Naive B cell (primary cell): ENCODE results near the gene OXNAD1. TPM values are rescaled to one million over a fixed set of nuclear protein-coding genes. Genes with fewer than 3 reads are reported as not detected.
"Not testable (repeated sequence)": the region's sequence is repeated elsewhere in the genome, so short reads cannot be mapped to it uniquely, and the experiment has no call there.

Source experiments
- ATAC-seq, 2 donors: fragments of 150-1000 bp; cut with Tn5 transposase; 2 replicates each; pipeline ENCODE4 v1.10.0; 2021; ENCODE audit warnings: low read depth in 2 of 2, mild to moderate bottlenecking in 2 of 2, moderate library complexity in 2 of 2
- DNase-seq: peaks from one replicate; pipeline ENCODE4 v3.0.0; 2022
- H3K27ac Mint-ChIP-seq, 6 donors: one replicate each; pipeline ENCODE4 v1.8.0; 2020 to 2022; ENCODE audit warnings: mild to moderate bottlenecking in 6 of 6, mixed read lengths in 6 of 6, moderate library complexity in 5 of 6, inconsistent platforms in 2 of 6
- H3K27me3 Mint-ChIP-seq, 3 donors: one replicate each; pipeline ENCODE4 v1.8.0; 2021 to 2022; ENCODE audit warnings: mixed read lengths in 3 of 3, mild to moderate bottlenecking in 1 of 3
- H3K36me3 Mint-ChIP-seq, 2 donors: one replicate each; pipeline ENCODE4 v1.8.0; 2020 to 2022; ENCODE audit warnings: mixed read lengths in 2 of 2, inconsistent platforms in 1 of 2, mild to moderate bottlenecking in 1 of 2
- H3K4me1 Mint-ChIP-seq, 3 donors: one replicate each; pipeline ENCODE4 v1.8.0; 2020 to 2022; ENCODE audit warnings: mixed read lengths in 3 of 3, inconsistent platforms in 1 of 3, mild to moderate bottlenecking in 1 of 3, moderate library complexity in 1 of 3
- H3K4me3 Mint-ChIP-seq, 8 donors: one replicate each; pipeline ENCODE4 v1.8.0; 2020 to 2022; ENCODE audit warnings: mild to moderate bottlenecking in 8 of 8, mixed read lengths in 8 of 8, moderate library complexity in 8 of 8, inconsistent platforms in 2 of 8
- H3K9me3 Mint-ChIP-seq, 7 donors: one replicate each; pipeline ENCODE4 v1.8.0; 2020 to 2022; ENCODE audit warnings: mixed read lengths in 7 of 7, mild to moderate bottlenecking in 5 of 7, inconsistent platforms in 2 of 7, moderate library complexity in 1 of 7
- polyA plus RNA-seq, 6 donors: library from polyadenylated mRNA; unstranded; fragments of 300-500 nt; fragmentation: Illumina TruSeq; gene quantifications; one replicate each; pipeline ENCODE4 v1.2.3, GENCODE V29; 2021; ENCODE audit warnings: low read depth in 6 of 6

The OXNAD1 gene
- polyA plus RNA-seq, 6 donors from 2014 or later, result 1.4 to 10.8 (median 6.7) TPM

GRCh38 chr3:16304061-16305010 is 39.3 kb downstream of the OXNAD1 start:
- Mint-ChIP-seq H3K27me3 (no peaks in the 10 kb centered on the region), H3K9me3 (no peaks in the 10 kb centered on the region), H3K36me3 (peaks cover 11 to 34% of the 10 kb centered on the region in 2 donors), H3K4me1 (peaks cover 19 to 45% (median 21%) of the 10 kb centered on the region in 3 donors), H3K4me3 (no peak overlapping the region), H3K27ac (peak overlapping the region in 5 of 6 donors; percentile 41 to 74 (median 62))
- DNase-seq, result no peak
- ATAC-seq, result no peak

- Mint-ChIP-seq H3K4me1 (peaks cover 19 to 44% (median 22%) of the 10 kb centered on the region in 3 donors), H3K9me3 (no peaks in the 10 kb centered on the region), H3K27me3 (no peaks in the 10 kb centered on the region), H3K4me3 (no peak overlapping the region), H3K36me3 (peaks cover 16 to 34% of the 10 kb centered on the region in 2 donors), H3K27ac (peak overlapping the region in 5 of 6 donors; percentile 41 to 74 (median 60))
- DNase-seq (no peak), ATAC-seq (no peak)
Observed at GRCh38 chr3:16305111-16305541, 40.1 kb downstream of the OXNAD1 start.

DNA sequence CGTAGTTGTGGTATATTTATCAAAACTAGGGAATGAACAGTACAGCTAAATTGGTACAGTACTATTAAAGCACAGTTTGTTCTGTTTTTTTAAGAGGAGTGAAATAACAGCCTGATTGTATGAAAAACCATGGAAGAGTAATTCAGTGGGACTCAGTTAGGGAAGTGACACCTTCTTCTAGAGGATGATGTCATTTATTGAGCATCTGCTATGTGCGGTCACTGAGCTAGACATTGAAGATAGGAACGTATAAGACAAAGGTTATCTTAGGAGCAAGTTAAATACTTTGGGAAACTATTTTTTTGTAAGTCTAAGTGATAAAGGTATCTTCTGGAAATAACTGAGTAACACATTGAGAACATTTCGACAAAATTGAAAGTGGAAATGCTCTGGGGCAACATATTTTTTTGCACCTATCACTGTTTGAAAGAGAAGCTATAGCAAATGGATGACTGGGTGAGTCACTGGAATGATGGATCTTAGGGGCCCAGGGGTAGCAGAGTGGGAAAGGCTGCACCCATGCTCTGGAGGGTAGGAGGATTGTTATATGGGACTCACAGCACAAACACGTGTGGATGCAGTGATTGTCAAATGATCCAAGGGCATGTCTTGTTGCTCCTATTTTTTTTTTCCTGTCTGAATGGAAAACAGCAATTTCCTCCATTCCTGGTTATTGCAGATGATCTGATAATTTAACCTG is 43.0 kb downstream of the OXNAD1 start:
- Mint-ChIP-seq H3K27ac (peak overlapping the region in 3 of 6 donors; percentile 6 to 18 (median 17)), H3K4me1 (peaks cover 19 to 41% (median 22%) of the 10 kb centered on the region in 3 donors), H3K36me3 (peaks cover 16 to 23% of the 10 kb centered on the region in 2 donors), H3K9me3 (no peaks in the 10 kb centered on the region), H3K27me3 (no peaks in the 10 kb centered on the region), H3K4me3 (no peak overlapping the region)
- no peak for ATAC-seq
- DNase-seq, result no peak

DNA sequence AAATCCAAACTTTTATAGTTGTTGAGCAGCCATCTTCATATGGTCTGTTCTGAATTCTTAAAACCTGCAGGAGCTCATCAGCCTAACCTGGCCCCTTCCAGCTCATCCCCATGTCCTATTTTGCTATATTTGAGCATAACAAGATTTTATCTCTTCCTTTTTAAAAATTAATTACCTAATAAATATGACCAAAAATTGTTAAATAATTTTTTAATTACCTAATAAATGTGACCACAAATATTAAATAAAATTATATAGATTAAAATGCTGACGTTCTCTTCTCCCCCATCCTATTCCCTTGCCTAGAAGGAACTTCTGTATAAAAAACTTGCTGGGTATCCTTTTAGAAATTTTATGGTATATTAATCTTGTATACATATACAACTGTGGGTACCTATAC is 43.7 kb downstream of the OXNAD1 start:
- H3K4me1 Mint-ChIP-seq, result peaks cover 14 to 44% (median 18%) of the 10 kb centered on the region in 3 donors
- H3K27me3 Mint-ChIP-seq, result no peaks in the 10 kb centered on the region
- no peak overlapping the region for H3K4me3 Mint-ChIP-seq
- ATAC-seq (no peak), DNase-seq (no peak)
- H3K9me3 Mint-ChIP-seq, result no peaks in the 10 kb centered on the region
- no peak overlapping the region for H3K27ac Mint-ChIP-seq
- H3K36me3 Mint-ChIP-seq, result peaks cover 12 to 17% of the 10 kb centered on the region in 2 donors

- no peak for DNase-seq
- H3K4me3 Mint-ChIP-seq, result no peak overlapping the region
- H3K4me1 Mint-ChIP-seq, result peaks cover 14 to 47% (median 18%) of the 10 kb centered on the region in 3 donors
- H3K27ac Mint-ChIP-seq, result peak overlapping the region in 4 of 6 donors; percentile 1 to 76 (median 34)
- no peaks in the 10 kb centered on the region for H3K27me3 Mint-ChIP-seq
- H3K36me3 Mint-ChIP-seq, result peaks cover 12 to 13% of the 10 kb centered on the region in 2 donors
- no peaks in the 10 kb centered on the region for H3K9me3 Mint-ChIP-seq
- ATAC-seq, result no peak
Observed at GRCh38 chr3:16309558-16309957, 44.5 kb downstream of the OXNAD1 start.

DNA sequence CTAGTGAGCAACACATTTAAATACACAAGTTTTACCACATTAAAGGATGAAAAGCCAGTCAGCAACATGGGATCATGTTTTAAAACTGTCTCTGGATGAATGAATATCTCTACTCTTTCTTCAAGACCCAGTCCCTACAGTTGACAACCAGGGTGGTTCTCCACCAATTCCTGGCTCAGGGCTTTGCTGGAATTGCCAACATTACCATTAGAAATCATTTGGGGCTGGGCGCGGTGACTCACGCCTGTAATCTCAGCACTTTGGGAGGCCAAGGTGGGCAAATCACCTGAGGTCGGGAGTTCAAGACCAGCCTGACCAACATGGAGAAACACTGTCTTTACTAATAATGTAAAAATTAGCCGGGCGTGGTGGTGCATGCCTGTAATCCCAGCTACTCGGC is 45.5 kb downstream of the OXNAD1 start:
- ATAC-seq, H3K9me3 Mint-ChIP-seq, H3K4me3 Mint-ChIP-seq, DNase-seq, H3K27me3 Mint-ChIP-seq: not testable (repeated sequence)
- H3K4me1 Mint-ChIP-seq, result peaks cover 14 to 43% (median 18%) of the 10 kb centered on the region in 3 donors
- peak overlapping the region in 1 of 6 donors; percentile 76 for H3K27ac Mint-ChIP-seq
- peaks cover 10 to 14% of the 10 kb centered on the region in 2 donors for H3K36me3 Mint-ChIP-seq

DNA sequence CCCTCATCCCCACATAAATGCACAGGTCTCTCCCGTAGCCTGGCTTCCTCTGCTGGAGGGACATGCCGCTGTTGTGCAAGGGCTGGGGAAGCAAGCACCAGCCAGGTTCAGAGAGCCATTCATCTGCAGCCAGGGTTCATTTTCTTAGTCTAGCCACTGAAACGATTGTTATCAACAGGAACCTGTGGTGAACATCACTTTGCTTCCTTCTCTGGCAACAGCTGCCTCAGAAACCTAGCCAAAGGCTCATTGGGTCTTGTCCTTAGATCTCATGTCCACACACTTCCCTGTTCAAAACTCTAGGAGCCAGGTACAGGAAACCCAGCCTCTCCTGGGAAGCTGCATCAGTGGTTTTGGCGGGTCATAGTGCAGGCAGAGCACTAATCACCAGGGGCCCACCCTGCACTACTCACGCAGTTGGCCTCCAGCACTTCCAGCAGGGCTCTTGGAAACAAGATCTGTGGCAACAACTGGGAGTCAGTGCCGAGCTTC is 47.0 kb downstream of the OXNAD1 start:
- Mint-ChIP-seq H3K9me3 (no peaks in the 10 kb centered on the region), H3K27ac (peak overlapping the region; percentile 76 to 95 (median 84)), H3K27me3 (no peaks in the 10 kb centered on the region), H3K36me3 (peaks cover 11 to 17% of the 10 kb centered on the region in 2 donors), H3K4me3 (peak overlapping the region in 6 of 8 donors; percentile 13 to 80 (median 58)), H3K4me1 (peaks cover 14 to 46% (median 18%) of the 10 kb centered on the region in 3 donors)
- ATAC-seq (peak; percentile 92 to 94), DNase-seq (peak; percentile 45)

GRCh38 chr3:16313886-16314645 is 49.1 kb downstream of the OXNAD1 start:
- no peak for DNase-seq
- Mint-ChIP-seq H3K36me3 (peaks cover 7 to 18% of the 10 kb centered on the region in 2 donors), H3K9me3 (no peaks in the 10 kb centered on the region), H3K27ac (peak overlapping the region in 4 of 6 donors; percentile 49 to 86 (median 74)), H3K4me3 (no peak overlapping the region), H3K4me1 (peaks cover 14 to 46% (median 18%) of the 10 kb centered on the region in 3 donors), H3K27me3 (no peaks in the 10 kb centered on the region)
- no peak for ATAC-seq

- Mint-ChIP-seq H3K36me3 (peaks cover 13 to 21% of the 10 kb centered on the region in 2 donors), H3K4me3 (no peak overlapping the region), H3K4me1 (peaks cover 18 to 35% (median 19%) of the 10 kb centered on the region in 3 donors), H3K9me3 (no peaks in the 10 kb centered on the region), H3K27ac (peak overlapping the region in 1 of 6 donors; percentile 73), H3K27me3 (no peaks in the 10 kb centered on the region)
- DNase-seq (no peak), ATAC-seq (no peak)
Observed at GRCh38 chr3:16315623-16316022, 50.6 kb downstream of the OXNAD1 start.

GRCh38 chr3:16316396-16316795 is 51.4 kb downstream of the OXNAD1 start:
- Mint-ChIP-seq H3K27me3 (no peaks in the 10 kb centered on the region), H3K4me3 (no peak overlapping the region)

DNA sequence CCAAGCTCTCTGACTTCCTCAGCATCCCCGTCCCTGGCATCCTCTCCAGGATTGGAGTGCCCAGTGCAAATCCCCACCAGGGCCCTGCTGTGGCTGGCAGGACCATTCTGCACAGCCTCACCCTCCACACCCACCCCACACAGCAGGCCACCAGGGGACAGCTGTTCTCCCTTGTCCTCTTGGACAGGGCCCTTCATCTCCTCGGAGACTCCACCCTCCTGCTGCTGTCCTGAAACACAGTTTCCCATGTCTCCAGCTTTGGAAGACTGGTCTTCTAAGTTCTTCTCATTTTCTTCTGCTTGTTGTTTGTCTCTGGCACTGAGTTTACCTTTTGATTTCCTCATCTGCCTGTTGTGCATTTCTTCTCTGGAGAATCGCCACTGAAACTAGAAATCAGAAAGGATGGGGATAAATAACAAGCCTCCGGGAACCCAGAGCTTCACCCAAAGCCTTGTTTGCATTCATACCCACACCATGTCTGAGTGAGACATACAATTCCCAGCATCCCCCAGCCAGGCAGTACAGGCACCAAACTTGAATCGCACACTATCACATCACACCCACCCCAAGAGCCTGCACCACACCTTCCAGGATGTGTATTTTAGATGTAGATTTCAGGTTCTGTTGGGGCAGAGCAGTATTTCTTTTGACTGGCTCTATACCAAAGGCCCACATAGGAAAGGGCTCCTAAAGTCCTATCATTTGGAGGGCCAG is 52.0 kb downstream of the OXNAD1 start:
- H3K27me3 Mint-ChIP-seq, result no peaks in the 10 kb centered on the region
- peaks cover 11 to 31% (median 18%) of the 10 kb centered on the region in 3 donors for H3K4me1 Mint-ChIP-seq
- H3K9me3 Mint-ChIP-seq, result no peaks in the 10 kb centered on the region
- no peak overlapping the region for H3K4me3 Mint-ChIP-seq
- peak overlapping the region in 1 of 6 donors; percentile 66 for H3K27ac Mint-ChIP-seq
- peaks cover 26 to 28% of the 10 kb centered on the region in 2 donors for H3K36me3 Mint-ChIP-seq
- DNase-seq (no peak), ATAC-seq (no peak)

More at GRCh38 chr3:16316396-16316795, 51.4 kb downstream of the OXNAD1 start:
- H3K4me1 Mint-ChIP-seq, result peaks cover 17 to 37% (median 24%) of the 10 kb centered on the region in 3 donors
- no peak for ATAC-seq
- peak overlapping the region in 2 of 6 donors; percentile 51 to 63 for H3K27ac Mint-ChIP-seq
- H3K36me3 Mint-ChIP-seq, result peaks cover 21 to 28% of the 10 kb centered on the region in 2 donors
- no peaks in the 10 kb centered on the region for H3K9me3 Mint-ChIP-seq
- no peak for DNase-seq

DNA sequence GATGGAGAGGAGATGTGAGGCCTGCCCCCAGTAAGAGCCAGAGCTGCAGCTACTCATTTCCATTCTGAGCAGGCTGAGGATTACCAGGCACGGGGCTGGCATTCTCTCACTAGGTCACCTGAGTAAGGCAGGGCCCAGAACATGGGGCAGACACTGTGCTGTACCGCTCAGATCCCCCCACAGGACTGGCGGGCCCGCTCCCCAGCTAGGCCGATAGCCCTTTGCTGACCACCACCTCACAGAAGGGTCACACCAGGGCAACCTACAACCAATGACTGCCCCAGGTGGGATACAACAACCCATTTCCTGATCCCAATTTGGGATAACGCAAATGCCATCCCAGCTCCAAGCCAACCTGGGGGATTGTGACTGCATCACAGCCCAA is 52.5 kb downstream of the OXNAD1 start:
- H3K36me3 Mint-ChIP-seq, result peaks cover 26 to 28% of the 10 kb centered on the region in 2 donors
- H3K4me1 Mint-ChIP-seq, result peaks cover 6 to 25% (median 12%) of the 10 kb centered on the region in 3 donors
- peak overlapping the region in 1 of 6 donors; percentile 41 for H3K27ac Mint-ChIP-seq
- no peaks in the 10 kb centered on the region for H3K27me3 Mint-ChIP-seq
- ATAC-seq, result no peak
- H3K9me3 Mint-ChIP-seq, result no peaks in the 10 kb centered on the region
- no peak overlapping the region for H3K4me3 Mint-ChIP-seq
- no peak for DNase-seq
